Endothelial cell of umbilical vein (primary cell): ENCODE measurements around the gene LAMTOR4.

Source experiments
- EZH2 ChIP-seq: IDR thresholded peaks from 2 replicates; pipeline ENCODE4 v1.6.1; 2012; ENCODE audit warnings: borderline replicate concordance, low read depth, mild to moderate bottlenecking, moderate library complexity, low read length, inconsistent platforms; ENCODE audit not compliant: severe bottlenecking
- FOS ChIP-seq: IDR thresholded peaks from 2 replicates; pipeline ENCODE4 v1.6.1; 2011; ENCODE audit warnings: mild to moderate bottlenecking, low read length, moderate library complexity, borderline replicate concordance; ENCODE audit not compliant: insufficient read depth
- POLR2A ChIP-seq: IDR thresholded peaks from 2 replicates; pipeline ENCODE4 v1.6.1; 2012; ENCODE audit warnings: low read depth, mild to moderate bottlenecking, control low read depth, low read length
- POLR2AphosphoS5 ChIP-seq: IDR thresholded peaks from 2 replicates; pipeline ENCODE4 v1.6.1; 2012; ENCODE audit warnings: low read depth, mild to moderate bottlenecking, control low read depth, low read length, moderate library complexity; ENCODE audit not compliant: insufficient read depth
- TF ChIP-seq, protein P1 (sequence below), 2 donors: IDR thresholded peaks; 1 replicate in 1 of 2; 2 replicates in 1 of 2; pipeline ENCODE4 v1.5.1; 2011; ENCODE audit warnings: low read length in 2 of 2, mild to moderate bottlenecking in 2 of 2, moderate library complexity in 2 of 2, control low read depth in 1 of 2, inconsistent platforms in 1 of 2, low read depth in 1 of 2; ENCODE audit not compliant: insufficient read depth in 1 of 2; ENCODE audit errors: extremely low read depth in 1 of 2
- TF ChIP-seq, protein P2 (sequence below): IDR thresholded peaks from 2 replicates; pipeline ENCODE4 v1.6.1; 2011; ENCODE audit not compliant: insufficient read depth, insufficient read length

DNA sequence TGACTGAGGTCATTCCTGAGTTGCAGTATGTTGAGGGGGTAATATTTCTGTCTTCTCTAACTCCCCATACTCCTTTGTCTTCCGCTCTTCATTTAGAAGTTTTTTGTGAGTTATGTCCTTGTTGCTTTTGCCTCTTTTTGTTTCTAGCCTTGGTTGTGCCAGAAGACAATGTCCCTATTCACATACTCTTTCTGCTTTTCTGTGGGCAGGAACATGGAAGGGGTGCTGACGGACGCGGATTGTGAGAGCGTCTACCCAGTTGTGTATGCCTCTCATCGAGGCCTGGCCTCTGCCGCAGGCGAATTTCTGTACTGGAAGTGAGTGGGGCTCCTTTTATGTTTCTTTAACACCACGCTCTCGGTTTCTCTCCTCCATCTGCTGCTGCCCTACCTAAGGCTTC lies 49.5 kb downstream of the LAMTOR4 start:
- TF ChIP-seq, protein P1, sequence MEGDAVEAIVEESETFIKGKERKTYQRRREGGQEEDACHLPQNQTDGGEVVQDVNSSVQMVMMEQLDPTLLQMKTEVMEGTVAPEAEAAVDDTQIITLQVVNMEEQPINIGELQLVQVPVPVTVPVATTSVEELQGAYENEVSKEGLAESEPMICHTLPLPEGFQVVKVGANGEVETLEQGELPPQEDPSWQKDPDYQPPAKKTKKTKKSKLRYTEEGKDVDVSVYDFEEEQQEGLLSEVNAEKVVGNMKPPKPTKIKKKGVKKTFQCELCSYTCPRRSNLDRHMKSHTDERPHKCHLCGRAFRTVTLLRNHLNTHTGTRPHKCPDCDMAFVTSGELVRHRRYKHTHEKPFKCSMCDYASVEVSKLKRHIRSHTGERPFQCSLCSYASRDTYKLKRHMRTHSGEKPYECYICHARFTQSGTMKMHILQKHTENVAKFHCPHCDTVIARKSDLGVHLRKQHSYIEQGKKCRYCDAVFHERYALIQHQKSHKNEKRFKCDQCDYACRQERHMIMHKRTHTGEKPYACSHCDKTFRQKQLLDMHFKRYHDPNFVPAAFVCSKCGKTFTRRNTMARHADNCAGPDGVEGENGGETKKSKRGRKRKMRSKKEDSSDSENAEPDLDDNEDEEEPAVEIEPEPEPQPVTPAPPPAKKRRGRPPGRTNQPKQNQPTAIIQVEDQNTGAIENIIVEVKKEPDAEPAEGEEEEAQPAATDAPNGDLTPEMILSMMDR (IDR thresholded peaks at IDR 0.05; ENCODE audit: extremely low read depth in 1 of 2, insufficient read depth in 1 of 2, low read depth in 1 of 2, low read length in 2 of 2): no peak
- TF ChIP-seq, protein P2, sequence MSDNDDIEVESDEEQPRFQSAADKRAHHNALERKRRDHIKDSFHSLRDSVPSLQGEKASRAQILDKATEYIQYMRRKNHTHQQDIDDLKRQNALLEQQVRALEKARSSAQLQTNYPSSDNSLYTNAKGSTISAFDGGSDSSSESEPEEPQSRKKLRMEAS: no peak
- no peak for TF ChIP-seq POLR2AphosphoS5
- no peak for TF ChIP-seq POLR2A
- no peak for TF ChIP-seq EZH2
- TF ChIP-seq FOS: no peak
